ENCODE results near the gene SHLD2.
"Not testable (repeated sequence)": the region's sequence is repeated elsewhere in the genome, so short reads cannot be mapped to it uniquely, and the experiment has no call there.

SHLD2 gene

DNA sequence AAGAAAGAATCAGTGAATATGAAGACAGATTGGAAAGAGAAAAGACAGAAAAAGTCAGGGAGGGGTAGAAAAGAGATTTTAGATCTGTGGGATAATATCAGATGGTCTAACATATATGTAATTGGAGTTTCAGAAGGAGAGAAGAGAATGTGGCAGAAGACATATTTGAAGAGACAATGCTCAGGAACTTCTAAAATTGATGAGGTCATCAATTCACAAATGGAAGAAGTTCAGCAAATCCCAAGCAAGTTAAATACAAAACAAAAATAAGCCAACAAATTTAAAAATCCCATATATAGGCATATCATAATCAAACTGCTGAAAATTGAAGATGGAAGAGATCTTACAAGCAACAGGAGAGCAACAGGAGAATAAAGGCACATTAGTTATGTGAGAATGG lies 42.5 kb downstream of the SHLD2 start:
- not testable (repeated sequence) for DNase-seq (ENCODE audit: low read depth, low spot score)

GRCh38 chr10:87142230-87143108 lies 47.5 kb downstream of the SHLD2 start:
- not testable (repeated sequence) for DNase-seq (ENCODE audit: low read depth, low spot score)

GRCh38 chr10:87143109-87143418 lies 48.1 kb downstream of the SHLD2 start:
- not testable (repeated sequence) for DNase-seq (ENCODE audit: low read depth, low spot score)

- not testable (repeated sequence) for DNase-seq (ENCODE audit: low read depth, low spot score)
These were observed 50.6 kb downstream of the SHLD2 start for GRCh38 chr10:87145598-87145997.

- not testable (repeated sequence) for DNase-seq (ENCODE audit: low read depth, low spot score)
These were observed 54.1 kb downstream of the SHLD2 start for GRCh38 chr10:87149020-87149609.

DNA sequence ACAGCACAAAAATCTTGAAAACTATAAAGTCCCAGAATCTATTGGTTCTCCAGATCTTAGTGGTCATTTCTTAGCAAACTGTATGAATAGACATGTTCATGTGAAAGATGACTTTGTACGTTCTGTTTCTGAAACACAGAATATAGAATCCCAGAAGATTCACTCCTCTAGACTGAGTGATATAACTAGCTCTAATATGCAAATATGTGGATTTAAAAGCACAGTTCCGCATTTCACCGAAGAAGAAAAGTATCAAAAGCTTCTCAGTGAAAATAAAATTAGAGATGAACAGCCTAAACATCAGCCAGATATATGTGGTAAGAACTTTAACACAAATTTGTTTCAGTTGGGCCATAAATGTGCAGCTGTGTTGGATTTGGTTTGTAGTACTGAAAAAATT lies 56.5 kb downstream of the SHLD2 start:
- DNase-seq (ENCODE audit: low read depth, low spot score), result not testable (repeated sequence)

DNA sequence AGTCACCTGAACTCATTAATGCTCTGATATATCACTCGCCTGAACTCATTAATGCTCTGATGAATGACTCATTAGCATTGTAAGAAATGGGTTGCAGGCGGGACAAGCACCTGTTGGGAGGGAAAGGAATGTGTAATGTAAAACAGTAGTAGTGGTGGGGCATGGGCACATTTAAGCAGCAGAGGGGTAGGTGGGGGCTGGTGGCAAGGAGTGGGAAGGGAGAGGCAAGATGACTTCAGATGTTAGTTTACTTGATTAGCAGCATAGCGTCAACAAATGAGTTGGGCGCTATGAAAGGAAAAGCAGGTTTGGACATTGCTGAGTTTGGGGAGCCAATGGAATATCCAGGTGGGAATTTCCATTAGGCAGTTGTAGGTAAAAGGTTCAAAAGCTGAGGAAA lies 61.8 kb downstream of the SHLD2 start:
- DNase-seq (ENCODE audit: low read depth, low spot score), result not testable (repeated sequence)

DNA sequence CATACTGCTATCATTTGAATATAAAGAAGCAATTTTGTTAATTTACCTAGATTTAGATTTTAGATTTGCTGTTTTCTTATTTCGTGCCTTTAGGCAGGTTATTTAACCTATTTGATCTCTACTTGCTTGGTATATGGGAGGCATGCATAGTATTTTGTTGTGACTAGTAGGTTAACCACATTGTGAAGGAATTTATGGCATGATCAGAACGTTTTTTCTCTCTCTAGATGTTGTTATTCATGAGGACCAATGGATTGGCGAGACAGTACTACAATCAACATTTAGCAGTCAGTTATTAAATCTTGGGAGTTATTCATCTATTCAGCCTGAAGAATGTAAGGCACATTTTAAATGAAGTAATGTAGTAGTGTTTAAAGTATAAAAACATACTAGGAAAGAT lies 62.8 kb downstream of the SHLD2 start:
- not testable (repeated sequence) for DNase-seq (ENCODE audit: low read depth, low spot score)

DNA sequence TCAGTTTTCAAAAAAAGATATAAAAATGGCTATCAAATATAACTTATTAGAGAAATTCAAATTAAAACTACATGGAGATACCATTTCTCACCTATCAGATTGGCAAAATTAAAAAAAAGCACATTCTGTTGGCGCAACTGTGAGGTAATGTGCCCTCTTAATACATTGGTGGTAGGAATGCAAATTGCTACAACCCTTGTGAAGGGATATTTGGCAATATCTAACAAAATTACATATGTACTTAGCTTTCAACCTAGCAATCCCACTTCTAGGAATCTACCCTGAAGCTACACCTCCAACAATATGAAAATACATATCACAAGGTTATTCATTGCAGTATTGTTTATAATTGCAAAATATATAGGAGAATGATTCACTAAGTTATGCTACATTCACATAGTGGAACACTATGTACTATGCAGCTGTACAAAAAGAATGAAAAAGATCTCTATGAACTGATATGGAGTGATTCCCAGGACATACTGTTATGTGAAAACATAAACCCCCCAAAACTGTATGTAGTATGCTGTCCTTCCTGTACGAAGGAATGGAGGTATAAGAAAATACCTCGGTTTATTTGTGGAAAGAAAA lies 67.8 kb downstream of the SHLD2 start:
- DNase-seq (ENCODE audit: low read depth, low spot score), result not testable (repeated sequence)

DNA sequence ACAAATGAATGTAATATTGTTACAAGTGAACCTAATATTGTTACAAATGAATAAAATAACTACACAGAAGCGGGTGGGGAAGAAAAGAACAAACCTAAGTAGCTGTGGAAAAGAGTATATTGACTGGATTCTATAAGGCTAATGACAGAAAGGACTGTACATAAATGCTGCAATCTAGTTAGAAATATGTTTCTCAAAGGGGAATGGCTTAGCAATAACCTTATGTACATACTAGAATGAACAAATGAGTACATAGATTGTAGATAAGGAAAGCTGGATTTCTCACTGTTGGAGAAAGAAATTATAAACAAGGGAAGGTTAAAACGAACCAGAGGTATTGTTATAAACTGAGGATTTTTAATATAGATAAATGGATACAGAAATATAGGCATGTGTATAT lies 68.4 kb downstream of the SHLD2 start:
- DNase-seq (ENCODE audit: low read depth, low spot score), result not testable (repeated sequence)

DNA sequence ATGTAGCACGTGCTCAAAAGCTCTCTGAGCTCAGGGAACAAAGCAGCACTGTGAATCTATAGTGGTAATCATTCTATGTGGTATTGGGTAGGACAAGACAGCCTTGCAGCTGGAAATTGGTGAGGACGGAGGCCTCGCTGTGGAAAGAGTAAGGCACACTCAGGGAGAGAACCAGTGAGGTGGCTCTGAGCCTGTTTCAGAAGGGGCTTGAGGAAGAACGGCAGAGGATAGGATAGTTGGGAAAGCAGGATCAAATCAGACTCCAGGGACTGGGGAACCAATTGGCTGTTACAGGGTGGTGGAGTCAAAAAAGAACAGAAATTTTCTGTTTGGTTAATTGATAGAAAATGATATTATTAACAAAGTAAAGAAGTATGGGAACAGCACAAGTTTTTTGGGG lies 74.9 kb downstream of the SHLD2 start:
- not testable (repeated sequence) for DNase-seq (ENCODE audit: low read depth, low spot score)

DNA sequence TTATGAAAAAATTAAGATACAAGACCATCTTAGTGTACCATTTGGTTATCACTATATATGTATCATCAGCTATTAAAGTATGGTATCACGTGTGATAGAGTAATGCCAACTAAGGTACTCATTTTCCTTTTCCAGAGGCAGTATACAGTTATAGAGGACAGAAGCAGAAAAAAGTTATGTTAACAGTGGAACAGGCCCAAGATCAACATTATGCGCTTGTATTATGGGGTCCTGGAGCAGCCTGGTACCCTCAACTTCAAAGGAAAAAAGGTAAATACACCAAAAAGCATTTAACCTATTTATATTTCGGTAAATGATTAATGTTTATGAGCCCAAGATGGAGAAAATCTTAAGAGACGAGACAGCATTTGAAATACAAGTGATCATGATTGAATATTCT lies 75.7 kb downstream of the SHLD2 start:
- not testable (repeated sequence) for DNase-seq (ENCODE audit: low read depth, low spot score)

GRCh38 chr10:87171670-87172069 lies 76.7 kb downstream of the SHLD2 start:
- DNase-seq (ENCODE audit: low read depth, low spot score), result not testable (repeated sequence)

DNA sequence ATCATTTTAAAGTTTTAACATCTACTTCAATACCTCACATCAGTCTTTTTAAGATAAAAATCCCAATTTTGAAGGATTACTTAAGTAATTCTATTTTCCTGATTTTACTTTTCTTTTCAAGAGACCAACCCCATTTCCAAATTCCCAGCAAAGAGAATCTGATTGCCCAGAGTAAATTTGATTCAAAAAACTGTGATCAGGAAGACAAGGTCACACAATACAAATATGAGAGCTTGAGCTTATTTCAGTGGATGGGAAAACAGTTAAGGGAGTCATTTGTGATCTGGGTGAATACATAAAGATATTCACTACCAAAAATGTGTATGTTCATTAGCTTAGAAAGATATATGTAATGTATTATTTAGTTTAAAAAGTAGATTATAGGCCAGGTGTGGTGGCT lies 77.2 kb downstream of the SHLD2 start:
- DNase-seq (ENCODE audit: low read depth, low spot score), result not testable (repeated sequence)

DNA sequence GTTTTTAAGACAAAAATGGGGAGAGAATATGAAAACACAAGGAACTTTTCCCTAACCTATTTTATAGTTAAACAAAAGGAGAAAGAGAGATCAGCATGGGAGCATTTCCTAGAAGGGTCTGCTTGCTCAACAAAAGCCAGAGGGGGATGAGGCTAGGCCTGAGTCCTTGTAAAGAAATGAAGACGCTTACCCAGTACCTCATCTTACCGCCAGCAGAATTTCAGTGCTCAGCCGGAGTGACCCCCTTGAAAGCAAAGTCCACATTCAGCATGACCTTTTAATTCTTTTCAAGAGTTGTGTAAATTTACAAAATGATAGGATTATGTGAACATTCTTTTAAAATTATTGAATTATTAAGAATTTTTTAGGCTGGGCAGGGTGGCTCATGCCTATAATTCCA lies 82.6 kb downstream of the SHLD2 start:
- not testable (repeated sequence) for DNase-seq (ENCODE audit: low read depth, low spot score)

- not testable (repeated sequence) for DNase-seq (ENCODE audit: low read depth, low spot score)
These were observed 89.4 kb downstream of the SHLD2 start for GRCh38 chr10:87184421-87184820.

DNA sequence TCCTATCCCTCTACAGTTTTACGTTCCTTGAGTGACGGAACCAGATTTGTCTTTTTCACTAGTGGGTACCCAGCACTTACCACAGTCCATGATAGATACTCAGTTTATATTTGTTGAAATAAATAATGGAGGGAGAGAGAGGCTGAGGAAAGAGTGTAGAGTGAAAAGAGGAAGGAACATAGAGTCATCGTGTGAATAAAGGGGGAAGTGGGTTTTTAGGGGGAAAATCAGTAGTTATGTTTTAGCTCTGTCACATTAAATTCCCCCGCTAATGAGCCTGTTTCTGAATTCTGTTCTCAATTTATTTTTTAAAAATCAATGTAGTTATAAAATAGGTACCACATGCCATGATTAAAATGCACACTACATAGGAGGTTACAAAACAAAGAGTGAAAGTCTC lies 91.0 kb downstream of the SHLD2 start:
- DNase-seq (ENCODE audit: low read depth, low spot score), result not testable (repeated sequence)

- DNase-seq (ENCODE audit: low read depth, low spot score), result not testable (repeated sequence)
These were observed 92.6 kb downstream of the SHLD2 start for GRCh38 chr10:87187573-87187972.

DNA sequence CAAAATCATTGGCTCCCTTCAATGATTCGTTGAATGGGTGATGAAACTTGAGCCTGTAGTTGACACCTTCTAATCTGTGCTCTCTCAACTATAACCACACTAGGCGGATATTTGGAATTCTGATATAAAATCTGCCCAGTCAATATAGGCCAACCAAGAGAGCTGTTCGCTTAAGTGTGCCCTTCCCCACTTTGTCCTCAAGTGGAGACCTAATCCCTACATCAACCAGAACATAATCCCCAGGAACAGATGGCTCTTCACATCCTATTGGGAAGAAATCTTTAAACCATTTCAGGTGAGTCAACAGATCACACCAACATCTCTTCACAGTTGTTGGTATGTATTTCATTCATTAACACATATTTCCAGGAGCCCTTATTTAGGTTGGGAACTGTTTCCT lies 96.8 kb downstream of the SHLD2 start:
- not testable (repeated sequence) for DNase-seq (ENCODE audit: low read depth, low spot score)

GRCh38 chr10:87200924-87201323 lies 105.9 kb downstream of the SHLD2 start:
- not testable (repeated sequence) for DNase-seq (ENCODE audit: low read depth, low spot score)

- DNase-seq (ENCODE audit: low read depth, low spot score), result not testable (repeated sequence)
These were observed 109.8 kb downstream of the SHLD2 start for GRCh38 chr10:87204801-87205200.

GRCh38 chr10:87206922-87207321 lies 111.9 kb downstream of the SHLD2 start:
- DNase-seq (ENCODE audit: low read depth, low spot score), result not testable (repeated sequence)

GRCh38 chr10:87210309-87210708 lies 115.3 kb downstream of the SHLD2 start:
- DNase-seq (ENCODE audit: low read depth, low spot score), result not testable (repeated sequence)

Data from iPS DF 19.7 (cell line).